HepG2 (cell line): Measurements from ENCODE around the gene VARS2. TPM values are rescaled to one million over a fixed set of nuclear protein-coding genes. Genes with fewer than 3 reads are reported as not detected.
A peak's percentile ranks its signal among the peaks of the same experiment; 100 is the strongest.

Experiments
- AGO1 ChIP-seq: fragments of 200-400 bp; formaldehyde crosslinking; IDR thresholded peaks from 2 replicates; pipeline ENCODE4 v1.6.1; 2017; ENCODE audit warnings: mild to moderate bottlenecking, low read depth, low read length, moderate library complexity; ENCODE audit not compliant: poor library complexity, severe bottlenecking
- BRCA1 ChIP-seq: sonication (generic); formaldehyde crosslinking; IDR thresholded peaks from 2 replicates; pipeline ENCODE4 v1.4.0; 2020; ENCODE audit warnings: missing genetic modification reagents
- EHMT2 ChIP-seq: fragments of 200-600 bp; sonication (generic); IDR thresholded peaks from 2 replicates; pipeline ENCODE4 v1.7.0; 2017; ENCODE audit warnings: antibody characterized with exemption, low read depth, low read length, borderline replicate concordance
- FOXJ3 ChIP-seq: sonication (generic); formaldehyde crosslinking; IDR thresholded peaks from 2 replicates; pipeline ENCODE4 v1.4.0; 2020; ENCODE audit warnings: missing genetic modification reagents, mild to moderate bottlenecking, borderline replicate concordance
- KLF6 ChIP-seq: IDR thresholded peaks from 2 replicates; pipeline ENCODE4 v1.8.0; 2016; ENCODE audit warnings: missing biosample characterization, missing genetic modification reagents
- LBX2 ChIP-seq: sonication (generic); formaldehyde crosslinking; IDR thresholded peaks from 2 replicates; pipeline ENCODE4 v1.5.0; 2020; ENCODE audit warnings: missing genetic modification reagents, mild to moderate bottlenecking, borderline replicate concordance
- MAFG ChIP-seq: sonication (generic); formaldehyde crosslinking; IDR thresholded peaks from 2 replicates; pipeline ENCODE4 v1.5.1; 2020; ENCODE audit warnings: mild to moderate bottlenecking, missing genetic modification reagents
- MXD4 ChIP-seq: IDR thresholded peaks from 2 replicates; pipeline ENCODE4 v1.6.1; 2016; ENCODE audit warnings: mild to moderate bottlenecking, missing biosample characterization, missing genetic modification reagents
- MYC ChIP-seq: sonication (generic); formaldehyde crosslinking; IDR thresholded peaks from 2 replicates; pipeline ENCODE4 v1.9.0; 2021; ENCODE audit warnings: missing genetic modification reagents, borderline replicate concordance
- NKX3-1 ChIP-seq: sonication (generic); formaldehyde crosslinking; IDR thresholded peaks from 2 replicates; pipeline ENCODE4 v1.5.0; 2020; ENCODE audit warnings: missing genetic modification reagents
- PRDM10 ChIP-seq: sonication (generic); formaldehyde crosslinking; IDR thresholded peaks from 2 replicates; pipeline ENCODE4 v1.4.0; 2020; ENCODE audit warnings: low read depth, missing genetic modification reagents
- SATB2 ChIP-seq: sonication (generic); formaldehyde crosslinking; IDR thresholded peaks from 2 replicates; pipeline ENCODE4 v1.5.0; 2020; ENCODE audit warnings: missing genetic modification reagents
- SNAPC4 ChIP-seq: sonication (generic); formaldehyde crosslinking; IDR thresholded peaks from 2 replicates; pipeline ENCODE4 v1.4.0; 2020; ENCODE audit warnings: mild to moderate bottlenecking, missing genetic modification reagents
- ZFP36L1 ChIP-seq: sonication (generic); formaldehyde crosslinking; IDR thresholded peaks from 2 replicates; pipeline ENCODE4 v1.8.0; 2022; ENCODE audit warnings: mild to moderate bottlenecking, missing genetic modification reagents, moderate library complexity
- ZNF12 ChIP-seq: sonication (generic); formaldehyde crosslinking; IDR thresholded peaks from 2 replicates; pipeline ENCODE4 v1.5.0; 2020; ENCODE audit warnings: missing genetic modification reagents
- ZNF337 ChIP-seq: sonication (generic); formaldehyde crosslinking; IDR thresholded peaks from 2 replicates; pipeline ENCODE4 v1.5.1; 2020; ENCODE audit warnings: missing genetic modification reagents, low read depth, mild to moderate bottlenecking, borderline replicate concordance
- ZNF557 ChIP-seq: sonication (generic); formaldehyde crosslinking; IDR thresholded peaks from 2 replicates; pipeline ENCODE4 v1.4.0; 2020; ENCODE audit warnings: missing genetic modification reagents
- ZNF660 ChIP-seq: sonication (generic); formaldehyde crosslinking; IDR thresholded peaks from 2 replicates; pipeline ENCODE4 v1.5.1; 2020; ENCODE audit warnings: mild to moderate bottlenecking, low read depth, missing genetic modification reagents, borderline replicate concordance
- ZNF720 ChIP-seq: sonication (generic); formaldehyde crosslinking; IDR thresholded peaks from 2 replicates; pipeline ENCODE4 v1.4.0; 2020; ENCODE audit warnings: missing genetic modification reagents
- ZNF761 ChIP-seq: sonication (generic); formaldehyde crosslinking; conservative IDR thresholded peaks from 2 replicates; pipeline ENCODE4 v1.4.0; 2020; ENCODE audit warnings: mild to moderate bottlenecking, missing genetic modification reagents
- polyA plus RNA-seq, 8 experiments: library from polyadenylated mRNA; depleted of rRNA in 3 of 8; stranded (reverse) in 7 of 8; unstranded in 1 of 8; fragments of >200 nt; fragmentation: Illumina TruSeq in 4 of 8; extraction: Trizol in 4 of 8; gene quantifications; 2 replicates each; pipeline versions ENCODE4 v1.2.1 to v1.2.3, GENCODE V29; 2011 to 2016; ENCODE audit warnings: low read depth in 4 of 8, missing spikeins in 1 of 8, mixed read lengths in 1 of 8; ENCODE audit not compliant: insufficient read depth in 1 of 8
- total RNA-seq, 5 experiments: library from RNA; depleted of rRNA; stranded (reverse); fragments of >200 nt; fragmentation: Illumina TruSeq; extraction: Trizol; gene quantifications; 2 replicates each; pipeline ENCODE4 v1.2.3, GENCODE V29; 2016; ENCODE audit warnings: low read depth in 1 of 5

VARS2 gene
- total and polyA plus RNA-seq, 2 of the 13 experiments (the other 11 are each of a cell fraction or from before 2014, with no cell fraction given): 61.8 to 71.8 TPM

- TF ChIP-seq PRDM10 (CRISPR knock-in tag): peak; percentile 45; the same call in 1 of the 2 replicates
- no peak for TF ChIP-seq MAFG
- peak; percentile 81 for TF ChIP-seq KLF6
- no peak for TF ChIP-seq ZNF557 (CRISPR knock-in tag)
- peak; percentile 55; the same call in 1 of the 2 replicates for TF ChIP-seq ZNF12 (CRISPR knock-in tag)
- TF ChIP-seq MYC: no peak; the same call in 1 of the 2 replicates
- TF ChIP-seq SATB2 (CRISPR knock-in tag): no peak
- TF ChIP-seq EHMT2: no peak
- no peak for TF ChIP-seq LBX2 (CRISPR knock-in tag)
- no peak for TF ChIP-seq BRCA1 (CRISPR knock-in tag)
- no peak for TF ChIP-seq ZNF660 (CRISPR knock-in tag)
- no peak for TF ChIP-seq NKX3-1 (CRISPR knock-in tag)
- no peak for TF ChIP-seq FOXJ3 (CRISPR knock-in tag)
- TF ChIP-seq ZNF337: no peak
- no peak for TF ChIP-seq AGO1
- TF ChIP-seq ZNF761 (CRISPR knock-in tag): no peak; the same call in 1 of the 2 replicates
- 0 out of 2 replicates have a peak, but pooled peaks have one; percentile 27 for TF ChIP-seq ZFP36L1 (CRISPR knock-in tag)
- no peak for TF ChIP-seq ZNF720 (CRISPR knock-in tag)
- TF ChIP-seq SNAPC4 (CRISPR knock-in tag): no peak
- TF ChIP-seq MXD4 (CRISPR knock-in tag): no peak
Measured at GRCh38 chr6:30877419-30878262, 36.4 kb upstream of the VARS2 start (continued).
